ENCODE data around the gene BARHL1.

DNA sequence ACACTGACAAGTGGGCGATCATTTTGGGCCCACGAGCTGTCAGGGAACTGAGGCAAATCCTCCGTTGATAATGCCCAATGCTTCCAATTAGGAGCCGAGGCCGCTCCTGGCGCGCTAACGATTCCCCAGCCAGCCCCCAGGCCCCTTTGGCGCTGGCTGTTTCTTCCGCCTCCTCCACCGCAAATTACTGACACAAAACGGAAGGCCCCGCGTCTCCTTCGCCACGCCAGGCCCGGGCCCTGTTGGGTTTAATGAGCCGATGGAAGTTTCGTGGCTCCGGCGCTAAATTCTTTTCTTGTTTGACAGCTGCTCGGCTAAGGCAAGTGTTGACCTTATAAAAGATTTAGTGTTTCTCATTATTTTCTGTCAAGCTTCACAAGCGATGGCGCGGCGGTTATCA, 25.7 kb upstream of the BARHL1 start:
- TF ChIP-seq CTCF (IDR thresholded peaks at IDR 0.05) (no peak), SREBF2 (IDR thresholded peaks at IDR 0.05) (no peak), POLR2A (IDR thresholded peaks at IDR 0.05; ENCODE audit: low read length) (no peak), FOSL2 (IDR thresholded peaks at IDR 0.05) (no peak), FOSL2 (CRISPR knock-in tag; IDR thresholded peaks at IDR 0.05) (no peak), RAD21 (conservative IDR thresholded peaks at IDR 0.05 in 1 of 2, IDR thresholded peaks at IDR 0.05 in 1 of 2) (no peak), RFX5 (IDR thresholded peaks at IDR 0.05) (no peak), HDAC2 (IDR thresholded peaks at IDR 0.05) (no peak), EP300 (IDR thresholded peaks at IDR 0.05) (no peak), ESRRA (IDR thresholded peaks at IDR 0.05; ENCODE audit: borderline replicate concordance, low read length) (no peak), REST (IDR thresholded peaks at IDR 0.05) (no peak), KDM1A (IDR thresholded peaks at IDR 0.05; ENCODE audit: low read depth) (no peak)
